AG09319 (cell line): Measurements from ENCODE around the gene HEBP2.

ENCODE experiments used
- DNase-seq: peaks from one replicate; pipeline ENCODE4 v3.0.0-alpha.2; 2010; ENCODE audit warnings: low read depth; ENCODE audit errors: extremely low read depth
- CTCF ChIP-seq: IDR thresholded peaks from 2 replicates; pipeline ENCODE4 v1.5.1; 2011; ENCODE audit warnings: low read depth, mild to moderate bottlenecking, inconsistent platforms, low read length, moderate library complexity

HEBP2 gene

GRCh38 chr6:138461647-138462046 lies 57.6 kb downstream of the HEBP2 start:
- TF ChIP-seq CTCF = no peak

GRCh38 chr6:138464085-138464484 lies 60.1 kb downstream of the HEBP2 start:
- no peak for TF ChIP-seq CTCF
- no peak for DNase-seq

More at GRCh38 chr6:138461647-138462046, 57.6 kb downstream of the HEBP2 start:
- no peak for DNase-seq

GRCh38 chr6:138465007-138465645 lies 61.1 kb downstream of the HEBP2 start:
- DNase-seq = peak; percentile 57
- no peak for TF ChIP-seq CTCF

- no peak for DNase-seq
These were observed 63.9 kb downstream of the HEBP2 start for GRCh38 chr6:138467901-138468300.

GRCh38 chr6:138468320-138469015 lies 64.4 kb downstream of the HEBP2 start:
- TF ChIP-seq CTCF = no peak
- no peak for DNase-seq

More at GRCh38 chr6:138467901-138468300, 63.9 kb downstream of the HEBP2 start:
- no peak for TF ChIP-seq CTCF
